CD4-positive, alpha-beta T cell treated with Interferon gamma for 1 hour (primary cell): ENCODE data around the gene USP50.
"Not testable (repeated sequence)": the region's sequence is repeated elsewhere in the genome, so short reads cannot be mapped to it uniquely, and the experiment has no call there.

Experiments used
- DNase-seq: peaks from one replicate; pipeline ENCODE4 v3.0.0-alpha.2; 2020

Gene USP50

GRCh38 chr15:50546566-50546965, at the start of gene USP50:
USP50 (minus strand) TSS chr15:50546666; CDS start chr15:50546525, 141 bp downstream.
- no peak for DNase-seq

DNA sequence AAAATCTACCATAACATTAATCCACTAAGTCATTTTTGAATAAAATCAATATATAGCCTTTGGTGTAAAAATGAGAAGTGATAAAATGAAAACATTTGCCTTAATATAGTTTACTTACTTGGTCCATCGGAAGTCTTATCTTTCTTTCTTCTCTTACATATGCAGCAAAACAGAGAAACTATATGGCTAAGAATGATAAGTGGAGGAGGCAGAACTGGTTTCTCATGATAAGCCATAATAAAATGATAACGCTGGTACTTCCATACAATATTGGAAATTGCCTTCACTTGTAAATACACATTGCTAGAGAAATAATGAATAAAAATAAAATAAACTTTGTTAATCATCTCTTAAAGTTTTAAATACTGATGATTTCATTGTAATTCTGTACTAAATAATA, 47.8 kb upstream of the USP50 start:
- no peak for DNase-seq

- no peak for DNase-seq
Observed at GRCh38 chr15:50593761-50594160, 47.3 kb upstream of the USP50 start.

GRCh38 chr15:50590288-50590687, 43.8 kb upstream of the USP50 start:
- DNase-seq = no peak

GRCh38 chr15:50577492-50577891, 31.0 kb upstream of the USP50 start:
- no peak for DNase-seq

- no peak for DNase-seq
Observed at GRCh38 chr15:50576166-50576565, 29.7 kb upstream of the USP50 start.

GRCh38 chr15:50573842-50574241, 27.4 kb upstream of the USP50 start:
- DNase-seq = peak; percentile 33

- no peak for DNase-seq
Observed at GRCh38 chr15:50563756-50564155, 17.3 kb upstream of the USP50 start.

GRCh38 chr15:50562735-50563640, 16.5 kb upstream of the USP50 start:
- no peak for DNase-seq

- DNase-seq = no peak
Observed at GRCh38 chr15:50558012-50558411, 11.5 kb upstream of the USP50 start.

DNA sequence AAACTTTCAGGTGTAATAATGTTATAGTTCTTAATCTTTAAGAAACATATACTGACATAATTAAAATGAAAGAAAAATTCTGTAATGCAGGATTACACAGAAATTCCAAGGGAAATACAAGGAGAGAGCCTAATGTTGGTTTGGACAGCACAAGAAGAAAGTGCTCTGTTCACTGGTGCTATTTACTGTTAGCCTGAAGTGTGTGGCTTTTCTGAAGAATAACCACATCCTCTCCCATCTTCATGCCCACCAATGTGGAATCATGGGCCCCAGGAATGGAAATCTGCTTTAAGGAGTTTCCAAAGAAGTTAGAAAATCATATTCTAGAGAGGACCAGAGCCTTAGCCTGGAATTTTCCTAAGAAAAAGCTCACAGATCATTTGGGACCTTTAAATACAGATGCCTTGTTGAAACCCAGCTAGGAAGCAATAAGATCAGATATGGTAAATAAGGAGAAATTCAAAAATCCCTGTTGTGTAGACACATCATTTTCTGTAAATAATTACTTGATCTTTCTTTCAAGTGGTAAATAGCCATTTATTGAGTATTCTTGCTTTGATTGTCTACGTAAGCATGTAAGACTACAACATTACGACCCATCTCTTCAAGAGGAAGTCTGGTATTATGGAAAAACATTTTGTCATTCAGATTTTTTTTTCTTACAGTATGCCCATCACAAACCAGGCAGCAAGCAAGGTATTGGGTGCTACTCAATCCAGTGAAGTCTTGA, 10.3 kb upstream of the USP50 start:
- DNase-seq = no peak

- DNase-seq = no peak
Observed at GRCh38 chr15:50552238-50552637, 5.8 kb upstream of the USP50 start.

- DNase-seq = no peak
Observed at GRCh38 chr15:50549326-50549725, 2.9 kb upstream of the USP50 start.

- no peak for DNase-seq
Observed at GRCh38 chr15:50544368-50544767, 2.1 kb downstream of the USP50 start.

DNA sequence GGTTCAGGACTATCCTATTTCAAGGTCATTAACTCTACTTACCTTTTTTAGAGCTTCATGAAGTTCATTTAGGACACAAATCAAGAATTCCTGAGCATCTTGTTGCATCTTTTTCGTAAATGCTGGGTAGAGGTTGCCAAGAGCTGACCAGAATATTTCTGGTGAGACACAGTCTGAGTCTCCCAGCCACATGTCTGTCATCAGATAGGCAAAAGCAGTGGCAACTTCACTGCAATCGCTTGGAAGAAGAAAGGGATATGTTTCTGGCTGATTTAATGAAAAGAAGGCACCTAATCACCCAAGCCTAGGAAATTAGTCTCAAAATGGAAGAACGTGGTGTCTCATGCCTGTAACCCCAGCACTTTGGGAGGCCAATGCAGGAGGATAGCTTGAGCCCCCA, 2.9 kb downstream of the USP50 start:
- no peak for DNase-seq

DNA sequence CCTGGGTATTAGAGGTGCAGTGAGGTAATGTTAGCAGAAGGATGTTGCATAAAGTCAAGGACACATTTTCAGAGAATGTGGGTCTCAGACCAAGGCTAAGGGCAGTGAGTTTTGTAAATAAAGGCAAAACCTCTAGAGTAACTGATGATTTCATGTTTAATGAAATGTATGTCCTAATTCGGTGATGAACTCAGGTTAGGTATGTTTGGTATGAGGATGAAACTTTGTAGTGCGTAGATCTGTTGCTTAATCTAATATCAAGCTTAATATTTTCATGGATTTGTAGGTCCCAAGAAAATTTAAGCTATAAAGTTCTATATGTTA, 3.6 kb downstream of the USP50 start:
- DNase-seq = no peak

GRCh38 chr15:50531766-50532165, 14.7 kb downstream of the USP50 start:
- DNase-seq = no peak

GRCh38 chr15:50531163-50531562, 15.3 kb downstream of the USP50 start:
- DNase-seq = no peak

DNA sequence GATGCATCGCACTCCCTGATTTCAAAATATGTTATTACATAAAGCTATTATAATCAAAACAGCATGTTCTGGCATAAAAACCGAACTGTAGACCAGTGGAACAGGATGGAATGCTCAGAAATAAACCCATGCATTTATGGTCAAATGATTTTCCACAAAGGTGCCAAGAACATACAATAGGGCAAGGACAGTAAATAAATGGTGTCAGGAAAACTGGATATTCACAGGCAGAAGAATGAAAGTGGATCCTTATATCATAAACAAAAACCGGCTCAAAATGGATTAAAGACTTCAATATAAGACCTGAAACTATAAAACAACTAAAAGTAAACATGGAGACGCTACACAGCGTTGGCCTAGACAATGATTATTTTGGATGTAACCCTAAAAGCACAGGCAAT, 22.6 kb downstream of the USP50 start:
- no peak for DNase-seq

DNA sequence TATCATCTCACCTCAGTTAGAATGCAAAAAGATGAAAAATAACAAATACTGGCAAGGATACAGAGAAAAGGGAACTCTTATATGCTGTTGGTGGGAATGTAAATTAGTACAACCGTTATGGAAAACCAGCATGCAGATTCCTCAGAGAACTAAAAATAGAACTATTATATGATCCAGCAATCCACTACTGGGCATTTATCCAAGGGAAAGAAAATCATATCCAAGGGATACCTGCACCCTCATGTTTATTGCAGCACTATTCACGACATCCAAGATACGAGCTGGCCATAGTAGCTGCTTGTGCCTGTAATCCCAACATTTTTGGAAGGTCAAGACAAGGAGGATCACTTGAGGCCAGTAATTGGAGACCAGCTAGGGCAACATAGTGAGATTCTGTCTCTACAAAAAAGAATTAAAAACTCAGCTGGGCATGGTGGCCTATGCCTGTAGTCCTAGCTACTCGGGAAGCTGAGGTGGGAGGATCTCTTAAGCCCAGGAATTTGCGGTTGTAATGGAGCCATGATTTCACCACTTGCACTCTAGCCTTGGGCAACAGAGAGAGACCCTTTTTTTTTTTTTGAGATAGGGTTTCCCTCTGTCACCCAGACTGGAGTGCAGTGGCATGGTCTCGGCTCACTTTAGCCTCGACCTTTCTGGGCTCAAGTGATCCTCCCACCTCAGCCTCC, 26.6 kb downstream of the USP50 start:
- DNase-seq = no peak

DNA sequence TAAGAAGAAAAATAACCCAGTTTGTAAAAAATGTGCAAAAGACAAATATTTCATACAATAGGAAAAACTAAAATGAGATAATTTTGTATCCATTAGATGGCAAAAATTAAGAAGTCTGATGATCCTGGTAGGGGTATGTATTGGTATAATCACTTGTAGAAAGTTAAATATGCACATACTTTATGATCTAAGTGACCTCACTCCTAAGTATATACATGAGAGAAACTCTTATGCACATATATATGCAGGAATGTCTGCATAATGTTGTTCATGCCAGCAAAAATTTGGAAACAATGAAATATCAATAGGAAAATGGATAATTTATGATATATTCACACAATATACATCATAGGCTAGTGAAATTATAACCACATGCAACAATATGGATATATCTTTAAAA, 33.5 kb downstream of the USP50 start:
- no peak for DNase-seq

GRCh38 chr15:50506121-50506520, 40.3 kb downstream of the USP50 start:
- no peak for DNase-seq

DNA sequence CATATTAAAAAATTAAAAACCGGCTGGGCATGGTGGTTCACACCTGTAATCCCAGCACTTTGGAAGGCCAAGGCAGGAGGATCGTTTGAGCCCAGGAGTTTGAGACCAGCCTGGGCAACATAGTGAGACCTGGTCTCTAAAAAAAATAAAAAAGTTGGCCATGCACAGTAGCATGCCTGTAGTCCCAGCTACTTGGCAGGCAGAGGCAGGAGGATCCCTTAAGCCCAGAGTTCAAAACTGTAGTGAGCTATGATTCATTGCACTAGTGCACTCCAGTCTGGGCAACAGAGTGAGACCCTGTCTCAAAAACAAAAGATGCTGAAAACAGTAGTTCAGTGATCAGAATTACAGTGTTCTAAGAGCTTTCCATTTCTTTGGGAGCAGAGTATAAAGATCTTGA, 40.8 kb downstream of the USP50 start:
- not testable (repeated sequence) for DNase-seq

GRCh38 chr15:50503144-50503543, 43.3 kb downstream of the USP50 start:
- no peak for DNase-seq
